Kidney epithelial cell (primary cell): ENCODE results near the gene TRAPPC12. TPM values are rescaled to one million over a fixed set of nuclear protein-coding genes. Genes with fewer than 3 reads are reported as not detected.

Source experiments
- DNase-seq: peaks from one replicate; pipeline ENCODE4 v3.0.0-alpha.2; 2010; ENCODE audit warnings: low read depth
- H3K27me3 ChIP-seq: 2 replicates; pipeline ENCODE4 v1.6.0; 2011; ENCODE audit warnings: low read length; ENCODE audit not compliant: control insufficient read depth, insufficient read depth
- H3K36me3 ChIP-seq: 2 replicates; pipeline ENCODE4 v1.5.1; 2011; ENCODE audit warnings: low read length; ENCODE audit not compliant: control insufficient read depth, insufficient read depth
- H3K4me3 ChIP-seq: 2 replicates; pipeline ENCODE4 v1.5.1; 2011; ENCODE audit warnings: low read depth, mild to moderate bottlenecking, control low read depth, low read length
- total RNA-seq: library from RNA; depleted of rRNA; stranded (reverse); fragments of >200 nt; gene quantifications from 2 replicates; pipeline ENCODE4 v1.2.3, GENCODE V29; 2015
- TF ChIP-seq, protein P1 (sequence below): IDR thresholded peaks from 2 replicates; pipeline ENCODE4 v1.5.1; 2011; ENCODE audit warnings: mild to moderate bottlenecking, moderate library complexity, low read length, control low read depth, inconsistent platforms; ENCODE audit not compliant: insufficient read depth, poor library complexity, severe bottlenecking

Gene TRAPPC12
- total RNA-seq, 1 donor from 2014 or later, result 47.7 TPM

DNA sequence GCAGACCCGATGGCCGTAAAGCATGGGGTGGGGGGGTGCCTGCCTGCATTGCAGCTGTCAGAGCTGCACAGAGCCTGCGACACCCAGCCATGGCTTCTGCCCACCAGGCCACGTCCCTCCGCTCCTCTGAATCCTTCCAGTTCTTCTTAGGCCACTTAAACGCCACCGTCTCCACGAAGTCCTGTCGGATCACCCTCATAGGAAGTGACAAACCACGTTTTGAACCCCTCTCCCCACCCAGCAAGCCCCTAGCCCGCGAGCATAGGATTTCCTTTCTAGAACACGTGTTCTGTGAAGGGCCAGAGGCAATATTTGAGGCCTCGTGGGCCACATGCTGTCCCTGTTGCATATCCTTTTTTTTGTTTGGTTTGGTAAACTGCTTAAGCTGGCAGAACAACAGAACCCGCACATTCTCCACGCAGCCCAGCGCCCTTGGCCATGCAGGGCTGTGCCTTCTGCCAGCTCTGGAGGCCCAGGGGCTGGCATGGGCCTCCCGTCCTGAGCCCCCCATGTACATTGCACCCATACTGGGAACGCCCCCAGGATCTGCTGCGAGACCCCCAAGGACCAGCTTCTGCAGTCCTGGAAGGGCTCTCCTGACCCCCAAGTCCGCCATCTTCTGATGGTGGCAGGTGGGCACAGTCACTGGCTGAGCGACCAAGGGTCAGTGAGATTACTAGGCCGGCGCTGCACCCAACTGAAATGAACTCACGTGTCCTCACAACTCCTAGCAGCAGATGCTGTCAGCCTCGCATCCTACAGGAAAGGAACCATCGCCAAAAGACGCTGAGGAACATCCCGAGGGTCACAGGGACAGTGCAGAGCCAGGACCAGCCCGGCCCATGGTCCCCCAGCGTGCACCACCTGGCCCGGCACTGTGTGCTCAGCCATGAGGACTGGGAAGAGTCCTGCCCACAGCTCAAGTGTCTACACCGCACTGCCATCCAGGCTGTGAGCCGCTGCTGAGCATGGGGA, 104.8 kb downstream of the TRAPPC12 start:
- TF ChIP-seq, protein P1, sequence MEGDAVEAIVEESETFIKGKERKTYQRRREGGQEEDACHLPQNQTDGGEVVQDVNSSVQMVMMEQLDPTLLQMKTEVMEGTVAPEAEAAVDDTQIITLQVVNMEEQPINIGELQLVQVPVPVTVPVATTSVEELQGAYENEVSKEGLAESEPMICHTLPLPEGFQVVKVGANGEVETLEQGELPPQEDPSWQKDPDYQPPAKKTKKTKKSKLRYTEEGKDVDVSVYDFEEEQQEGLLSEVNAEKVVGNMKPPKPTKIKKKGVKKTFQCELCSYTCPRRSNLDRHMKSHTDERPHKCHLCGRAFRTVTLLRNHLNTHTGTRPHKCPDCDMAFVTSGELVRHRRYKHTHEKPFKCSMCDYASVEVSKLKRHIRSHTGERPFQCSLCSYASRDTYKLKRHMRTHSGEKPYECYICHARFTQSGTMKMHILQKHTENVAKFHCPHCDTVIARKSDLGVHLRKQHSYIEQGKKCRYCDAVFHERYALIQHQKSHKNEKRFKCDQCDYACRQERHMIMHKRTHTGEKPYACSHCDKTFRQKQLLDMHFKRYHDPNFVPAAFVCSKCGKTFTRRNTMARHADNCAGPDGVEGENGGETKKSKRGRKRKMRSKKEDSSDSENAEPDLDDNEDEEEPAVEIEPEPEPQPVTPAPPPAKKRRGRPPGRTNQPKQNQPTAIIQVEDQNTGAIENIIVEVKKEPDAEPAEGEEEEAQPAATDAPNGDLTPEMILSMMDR, result no peak
- no peak for DNase-seq
- peaks cover 2% of the 10 kb centered on the region for H3K36me3 ChIP-seq
- H3K4me3 ChIP-seq, result no peak overlapping the region
- no peaks in the 10 kb centered on the region for H3K27me3 ChIP-seq

DNA sequence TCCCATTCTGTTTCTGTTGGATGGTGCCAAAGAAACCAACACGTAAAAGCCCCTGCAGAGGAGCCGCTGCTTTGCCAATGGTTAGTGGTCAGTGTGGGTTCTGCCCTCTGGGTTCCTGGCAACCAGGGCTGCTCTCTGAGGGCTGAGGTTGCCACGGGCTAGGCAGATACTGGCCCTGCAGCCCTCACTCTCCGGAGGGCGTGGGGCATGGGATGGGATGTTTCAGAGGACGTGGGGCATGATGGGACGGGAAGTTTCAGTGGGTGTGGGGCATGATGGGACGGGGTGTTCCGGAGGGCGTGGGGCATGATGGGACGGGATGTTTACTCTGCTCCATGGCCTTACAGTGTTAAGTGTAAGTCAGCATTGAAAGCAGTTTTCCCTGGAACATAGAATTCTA, 105.7 kb downstream of the TRAPPC12 start:
- no peaks in the 10 kb centered on the region for H3K27me3 ChIP-seq
- DNase-seq, result no peak
- H3K36me3 ChIP-seq, result no peaks in the 10 kb centered on the region
- no peak overlapping the region for H3K4me3 ChIP-seq
- TF ChIP-seq, protein P1, result no peak

- no peak overlapping the region for H3K4me3 ChIP-seq
- DNase-seq, result no peak
- no peaks in the 10 kb centered on the region for H3K27me3 ChIP-seq
- TF ChIP-seq, protein P1, result no peak
- no peaks in the 10 kb centered on the region for H3K36me3 ChIP-seq
Measured at GRCh38 chr2:3486047-3487027, 106.8 kb downstream of the TRAPPC12 start.

GRCh38 chr2:3487028-3487425, 107.5 kb downstream of the TRAPPC12 start:
- H3K36me3 ChIP-seq, result no peaks in the 10 kb centered on the region
- TF ChIP-seq, protein P1, result no peak
- no peak overlapping the region for H3K4me3 ChIP-seq
- H3K27me3 ChIP-seq, result no peaks in the 10 kb centered on the region
- DNase-seq, result no peak

DNA sequence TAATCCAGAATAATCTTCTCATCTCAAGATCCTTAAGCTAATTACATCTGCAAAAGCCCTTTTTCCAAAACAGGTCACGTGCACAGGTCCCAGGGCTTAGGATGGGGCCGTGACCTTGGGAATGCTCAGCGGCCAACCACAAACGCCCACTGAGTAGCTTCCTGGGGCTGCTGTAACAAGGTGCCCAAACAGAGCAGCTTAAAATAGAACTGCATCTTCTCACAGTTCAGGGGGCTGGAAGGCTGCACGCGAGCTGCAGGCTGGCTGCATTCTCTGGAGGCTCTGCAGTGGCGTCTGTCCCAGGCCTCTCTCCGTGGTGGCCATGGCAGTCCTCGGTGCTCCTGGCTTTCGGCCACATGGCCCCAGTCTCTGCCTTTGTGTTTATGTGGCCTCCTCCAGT, 107.9 kb downstream of the TRAPPC12 start:
- TF ChIP-seq, protein P1, result no peak
- no peak for DNase-seq

More for the DNA sequence above, 107.9 kb downstream of the TRAPPC12 start:
- no peaks in the 10 kb centered on the region for H3K36me3 ChIP-seq
- no peaks in the 10 kb centered on the region for H3K27me3 ChIP-seq
- H3K4me3 ChIP-seq, result no peak overlapping the region
